ENCODE results near the gene KATNAL1. TPM values are rescaled to one million over a fixed set of nuclear protein-coding genes. Genes with fewer than 3 reads are reported as not detected.

KATNAL1 gene
- 20.7 and 26.9 TPM in 2 replicates for total RNA-seq

GRCh38 chr13:30307194-30307970 lies at the start of gene KATNAL1:
Gene KATNAL1, minus strand, starts transcription at chr13:30307551. Its CDS starts 23,774 bp downstream, at chr13:30283777.

Other genes starting within 250 kb of the KATNAL1 start
- gene UBE2L5, start 114.9 kb upstream of the KATNAL1 start, total RNA-seq, result not detected in 2 replicates
- 185 and 229 TPM in 2 replicates for gene HMGB1, start 158.4 kb upstream of the KATNAL1 start, total RNA-seq